T-cell (primary cell): ENCODE results near the gene SEMA4G. TPM values are rescaled to one million over a fixed set of nuclear protein-coding genes. Genes with fewer than 3 reads are reported as not detected.
A peak's percentile ranks its signal among the peaks of the same experiment; 100 is the strongest.

Experiments used
- ATAC-seq, 4 experiments: fragments of 200-7000 bp in 3 of 4; fragments of 150-1000 bp in 1 of 4; cut with Tn5 transposase; replicated peaks in 1 of 4; 1 replicate in 3 of 4; 2 replicates in 1 of 4; pipeline ENCODE4 v1.10.0; 2021; ENCODE audit warnings: moderate library complexity in 3 of 4, mild to moderate bottlenecking in 2 of 4, moderate number of reproducible peaks in 1 of 4
- CTCF ChIA-PET, 2 donors: fragments of 300-600 bp; sonication (Branson Sonifier 250); formaldehyde crosslinking; loops; one replicate each; lab custom pipeline; 2022; ENCODE audit warnings: antibody characterized with exemption in 2 of 2; lab: Charles Lee
- POLR2A ChIA-PET, 2 donors: fragments of 300-600 bp; sonication (Branson Sonifier 250); formaldehyde crosslinking; loops; one replicate each; lab custom pipeline; 2022; ENCODE audit warnings: antibody characterized with exemption in 2 of 2; lab: Charles Lee
- DNase-seq, 35 experiments: peaks; one replicate each; pipeline versions ENCODE4 v3.0.0 to v3.0.0-alpha.2; 2013 to 2023
- H3K27ac ChIP-seq: one replicate; pipeline ENCODE4 v1.5.1; 2013; ENCODE audit warnings: low read length
- H3K27me3 ChIP-seq, 2 experiments: replicated peaks in 1 of 2; 1 replicate in 1 of 2; 2 replicates in 1 of 2; pipeline versions ENCODE4 v1.6.1 to v1.7.0; 2013; ENCODE audit warnings: low read length in 1 of 2, mixed read lengths in 1 of 2; ENCODE audit not compliant: control insufficient read depth in 2 of 2, insufficient read depth in 2 of 2; ENCODE audit errors: extremely low read depth in 1 of 2
- H3K36me3 ChIP-seq, 2 donors: 1 replicate in 1 of 2; 2 replicates in 1 of 2; pipeline versions ENCODE4 v1.6.1 to v1.7.0; 2013; ENCODE audit warnings: low read length in 1 of 2; ENCODE audit not compliant: control insufficient read depth in 2 of 2, insufficient read depth in 1 of 2; ENCODE audit errors: extremely low read depth in 1 of 2
- H3K4me1 ChIP-seq, 2 experiments: 1 replicate in 1 of 2; 2 replicates in 1 of 2; pipeline versions ENCODE4 v1.6.1 to v1.7.0; 2013; ENCODE audit warnings: low read length in 2 of 2, mixed read lengths in 1 of 2; ENCODE audit not compliant: insufficient read depth in 2 of 2, control insufficient read depth in 1 of 2; ENCODE audit errors: extremely low read depth in 1 of 2
- H3K4me3 ChIP-seq, 2 donors: 1 replicate in 1 of 2; 2 replicates in 1 of 2; pipeline versions ENCODE4 v1.5.1 to v1.7.0; 2013; ENCODE audit warnings: mild to moderate bottlenecking in 2 of 2, low read length in 1 of 2, moderate library complexity in 1 of 2; ENCODE audit not compliant: control insufficient read depth in 1 of 2; ENCODE audit errors: extremely low read depth in 1 of 2
- H3K9me3 ChIP-seq: 2 replicates; pipeline ENCODE4 v1.7.0; 2013
- H3K27ac Mint-ChIP-seq, 2 donors: one replicate each; pipeline ENCODE4 v1.8.0; 2020 to 2021; ENCODE audit warnings: mild to moderate bottlenecking in 2 of 2, mixed read lengths in 2 of 2
- H3K27me3 Mint-ChIP-seq, 2 donors: one replicate each; pipeline ENCODE4 v1.8.0; 2021 to 2022; ENCODE audit warnings: mixed read lengths in 2 of 2
- H3K36me3 Mint-ChIP-seq: one replicate; pipeline ENCODE4 v1.8.0; 2021; ENCODE audit warnings: mixed read lengths
- H3K4me1 Mint-ChIP-seq, 3 donors: one replicate each; pipeline ENCODE4 v1.8.0; 2020 to 2022; ENCODE audit warnings: mixed read lengths in 3 of 3, mild to moderate bottlenecking in 1 of 3
- H3K4me3 Mint-ChIP-seq, 3 donors: one replicate each; pipeline ENCODE4 v1.8.0; 2020 to 2022; ENCODE audit warnings: mild to moderate bottlenecking in 3 of 3, mixed read lengths in 3 of 3, moderate library complexity in 3 of 3
- H3K9me3 Mint-ChIP-seq, 3 donors: one replicate each; pipeline ENCODE4 v1.8.0; 2020 to 2022; ENCODE audit warnings: mixed read lengths in 3 of 3
- WGBS: methylation state at CpG from one replicate; pipeline ENCODE4 v1.1.5; 2013; ENCODE audit warnings: missing lambda C conversion rate; ENCODE audit not compliant: insufficient coverage; 5-methylcytosine and 5-hydroxymethylcytosine counted together
- total RNA-seq, 35 experiments: library from RNA in 6 of 35; stranded (reverse) in 6 of 35; fragments of 120-200 nt in 1 of 35; gene quantifications; one replicate each; pipeline versions ENCODE4 v1.2.1 to v1.2.4 and lab custom pipeline; 2013 to 2026

SEMA4G gene
- total RNA-seq, 5 donors from 2014 or later (not counting 1 experiment from before 2014, with no cell fraction given), result 1.1 to 2.8 (median 1.4) TPM

DNA sequence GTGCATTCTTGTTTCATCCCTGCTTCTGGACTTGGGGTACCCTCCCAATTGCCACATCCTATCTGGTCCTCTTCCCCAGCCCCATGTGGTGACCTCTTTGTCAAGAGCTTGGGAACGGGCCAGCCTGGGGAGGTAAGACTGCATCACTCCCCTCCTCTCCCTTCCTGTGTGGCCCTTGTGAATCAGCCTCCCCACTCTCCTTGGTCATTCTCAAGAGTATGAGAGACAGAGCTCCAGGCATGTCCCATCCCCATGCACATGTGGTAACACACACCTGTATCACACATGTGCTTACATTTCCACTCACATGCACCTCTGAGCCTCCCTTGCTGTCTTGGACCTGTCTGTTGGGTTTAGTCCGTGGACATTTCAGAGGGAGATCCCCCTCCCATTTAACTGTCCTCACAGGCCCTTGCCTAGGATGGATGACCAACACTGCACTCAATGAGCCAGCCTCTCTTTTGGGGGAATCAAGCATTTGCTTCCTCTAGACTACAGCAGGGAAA is 15.4 kb downstream of the SEMA4G start:
- no peaks in the 10 kb centered on the region for H3K9me3 ChIP-seq
- peaks cover 7 to 38% of the 10 kb centered on the region in 2 experiments for H3K4me1 ChIP-seq
- H3K36me3 ChIP-seq, result peaks cover 16 to 35% of the 10 kb centered on the region in 2 donors
- 91% methylated on average over 1 of the region's 2 CpGs for WGBS
- no peaks in the 10 kb centered on the region for H3K27me3 Mint-ChIP-seq
- H3K4me3 ChIP-seq, result no peak overlapping the region
- no peak overlapping the region for H3K4me3 Mint-ChIP-seq
- H3K27me3 ChIP-seq, result no peaks in the 10 kb centered on the region
- POLR2A ChIA-PET, result no interaction called here
- H3K27ac Mint-ChIP-seq, result no peak overlapping the region
- H3K9me3 Mint-ChIP-seq, result no peaks in the 10 kb centered on the region
- no peak for ATAC-seq
- peaks cover 21 to 41% (median 36%) of the 10 kb centered on the region in 3 donors for H3K4me1 Mint-ChIP-seq
- CTCF ChIA-PET, result interaction anchor here in 1 of 2 donors (1.5 kb wide), 1 partner anchor 29 kb away, joined by 5 read pairs; no protein-coding TSS in a partner anchor
- H3K27ac ChIP-seq, result no peak overlapping the region
- H3K36me3 Mint-ChIP-seq, result peaks cover 41% of the 10 kb centered on the region
- no peak for DNase-seq

DNA sequence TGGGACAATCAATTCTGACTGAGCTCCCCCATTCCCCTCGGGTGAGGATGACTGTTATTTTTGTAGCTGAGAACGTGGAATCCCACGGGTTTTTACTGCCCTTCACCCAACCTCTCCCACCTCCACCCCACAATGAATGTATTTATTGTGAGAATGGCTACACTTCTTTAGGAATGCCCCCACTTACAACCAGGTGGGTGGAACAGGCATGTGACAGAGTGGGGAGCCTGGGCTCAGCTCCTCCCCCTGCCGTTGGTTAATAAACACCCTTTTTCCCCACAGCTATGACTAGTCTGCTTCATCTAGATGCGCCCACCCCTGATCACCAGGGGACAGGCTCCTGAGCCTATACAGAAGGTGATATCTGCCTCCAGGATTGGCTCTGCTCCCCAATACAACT is 16.0 kb downstream of the SEMA4G start:
- H3K36me3 Mint-ChIP-seq, result peaks cover 40% of the 10 kb centered on the region
- no peak for ATAC-seq
- WGBS, result 80% methylated on average over 2 of the region's 5 CpGs

DNA sequence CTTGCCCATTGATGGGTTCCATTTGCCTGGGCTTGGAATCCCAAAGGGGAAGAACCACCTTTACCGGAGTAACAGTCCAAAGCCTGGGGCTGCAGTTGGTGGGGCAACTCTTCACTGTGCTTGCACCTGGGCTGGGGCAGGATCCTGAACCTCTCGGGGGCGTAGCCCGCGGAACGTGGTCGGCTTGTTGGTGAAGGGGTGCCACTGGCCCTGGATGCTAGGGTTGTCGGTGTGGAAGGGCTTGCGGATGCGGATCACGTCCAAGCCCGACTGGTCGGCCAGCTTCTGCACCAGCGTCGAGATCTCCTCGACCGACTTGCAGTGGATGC is 17.3 kb downstream of the SEMA4G start:
- CTCF ChIA-PET, result interaction anchor here (1.0 to 3.3 kb wide), 3 partner anchors 11 to 45 kb away, joined by 3 to 11 read pairs (median 3); partner anchors contain the start of genes PDZD7 (in 1 of the 2) and SFXN3 (in 1 of the 2)
- whole genome bisulfite sequencing, result 37% methylated on average over 17 of the region's 17 CpGs
- Histone ChIP-seq H3K36me3 (peaks cover 12 to 37% of the 10 kb centered on the region in 2 donors), H3K9me3 (no peaks in the 10 kb centered on the region), H3K27ac (peak overlapping the region; percentile 20), H3K27me3 (no peaks in the 10 kb centered on the region), H3K4me3 (peak overlapping the region; percentile 91 to 92), H3K4me1 (peaks cover 7 to 39% of the 10 kb centered on the region in 2 experiments)
- DNase-seq, result no peak
- no peaks in the 10 kb centered on the region for H3K9me3 Mint-ChIP-seq
- no peaks in the 10 kb centered on the region for H3K27me3 Mint-ChIP-seq
- peaks cover 46% of the 10 kb centered on the region for H3K36me3 Mint-ChIP-seq
- peaks cover 38 to 50% (median 44%) of the 10 kb centered on the region in 3 donors for H3K4me1 Mint-ChIP-seq
- no peak for ATAC-seq
- peak overlapping the region; percentile 89 to 99 (median 93) for H3K4me3 Mint-ChIP-seq
- POLR2A ChIA-PET, result interaction anchor here (0.5 to 0.6 kb wide), 2 partner anchors 708 to 809 kb away, joined by 4 to 5 read pairs; partner anchors contain the start of gene FBXW4 (in 1 of the 2)
- peak overlapping the region in 1 of 2 donors; percentile 96 for H3K27ac Mint-ChIP-seq

More for the DNA sequence above, 16.0 kb downstream of the SEMA4G start:
- H3K4me1 ChIP-seq, result peaks cover 7 to 39% of the 10 kb centered on the region in 2 experiments
- peaks cover 27 to 43% (median 38%) of the 10 kb centered on the region in 3 donors for H3K4me1 Mint-ChIP-seq
- no peak overlapping the region for H3K27ac ChIP-seq
- H3K27me3 Mint-ChIP-seq, result no peaks in the 10 kb centered on the region
- no peaks in the 10 kb centered on the region for H3K27me3 ChIP-seq
- H3K27ac Mint-ChIP-seq, result no peak overlapping the region
- CTCF ChIA-PET, result interaction anchor here in 1 of 2 donors (1.5 kb wide), 1 partner anchor 29 kb away, joined by 5 read pairs; no protein-coding TSS in a partner anchor
- no peak for DNase-seq
- POLR2A ChIA-PET, result no interaction called here
- H3K4me3 Mint-ChIP-seq, result peak overlapping the region; percentile 89 to 99 (median 93)
- H3K9me3 ChIP-seq, result no peaks in the 10 kb centered on the region
- peaks cover 15 to 36% of the 10 kb centered on the region in 2 donors for H3K36me3 ChIP-seq
- no peaks in the 10 kb centered on the region for H3K9me3 Mint-ChIP-seq
- H3K4me3 ChIP-seq, result no peak overlapping the region

DNA sequence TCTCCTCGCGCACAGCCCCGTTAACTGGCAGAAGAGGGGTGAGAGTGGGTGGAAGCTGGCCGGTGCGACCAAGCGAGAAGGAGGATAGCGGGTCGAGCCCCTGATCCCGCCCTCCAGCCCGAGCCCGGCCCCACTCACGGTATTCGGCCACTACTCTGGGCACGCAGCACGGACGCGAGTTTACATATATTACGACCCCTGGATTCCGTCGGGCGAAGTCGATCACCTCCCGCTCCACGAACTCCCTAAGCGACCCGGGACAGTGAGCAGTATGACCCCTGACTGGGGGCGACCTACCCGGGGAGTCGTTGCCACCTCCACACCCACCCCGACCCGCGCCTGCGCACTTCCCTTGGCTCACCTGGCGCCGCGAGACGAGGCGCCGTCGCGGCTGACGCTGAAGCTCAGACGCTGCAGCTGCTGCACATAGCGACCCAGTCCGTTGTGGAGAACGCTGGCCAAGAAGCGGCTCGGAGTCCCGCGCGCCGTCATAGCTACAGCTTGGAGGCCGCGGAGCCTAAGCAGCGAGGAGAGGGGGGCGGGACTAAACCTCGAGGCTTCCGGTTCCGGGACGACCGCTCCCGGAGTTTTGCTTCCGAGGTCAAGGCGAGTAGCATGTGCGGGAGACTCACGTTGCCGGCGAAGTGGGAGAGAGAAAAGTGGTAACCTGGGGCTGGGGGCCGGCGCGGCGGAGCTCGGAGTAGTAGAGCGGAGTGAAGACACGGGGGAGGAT is 17.8 kb downstream of the SEMA4G start, which contains the start of the genes MRPL43 and TWNK:
TSS of gene MRPL43 (minus strand) at position 546 of the 733 bp plus-strand sequence. CDS start at position 492, 54 bp downstream.
TSS of gene TWNK (plus strand) at position 592 of the 733 bp plus-strand sequence. CDS start 668 bp downstream, outside the sequence.
- peak; percentile 94 to 97 (median 96) for ATAC-seq
- peaks cover 38 to 50% (median 44%) of the 10 kb centered on the region in 3 donors for H3K4me1 Mint-ChIP-seq
- H3K36me3 Mint-ChIP-seq, result peaks cover 44% of the 10 kb centered on the region

GRCh38 chr10:100987685-100988049 is 18.4 kb downstream of the SEMA4G start:
- H3K4me3 ChIP-seq, result peak overlapping the region; percentile 91 to 92
- WGBS, result 3% methylated on average over 15 of the region's 15 CpGs
- Mint-ChIP-seq H3K4me3 (peak overlapping the region; percentile 89 to 99 (median 93)), H3K36me3 (peaks cover 38% of the 10 kb centered on the region), H3K27me3 (no peaks in the 10 kb centered on the region), H3K27ac (peak overlapping the region; percentile 86 to 96), H3K4me1 (peaks cover 38 to 50% (median 44%) of the 10 kb centered on the region in 3 donors), H3K9me3 (no peaks in the 10 kb centered on the region)
- H3K9me3 ChIP-seq, result no peaks in the 10 kb centered on the region
- no peak overlapping the region for H3K27ac ChIP-seq
- DNase-seq (no peak), ATAC-seq (peak in 3 of 4 experiments; percentile 1 to 12 (median 1))
- H3K27me3 ChIP-seq, result no peaks in the 10 kb centered on the region
- POLR2A ChIA-PET, result no interaction called here
- peaks cover 12 to 36% of the 10 kb centered on the region in 2 donors for H3K36me3 ChIP-seq
- peaks cover 7 to 39% of the 10 kb centered on the region in 2 experiments for H3K4me1 ChIP-seq
- CTCF ChIA-PET, result interaction anchor here (0.9 to 3.3 kb wide), 3 partner anchors 9 to 44 kb away, joined by 3 to 11 read pairs (median 4); partner anchors contain the start of genes PDZD7 (in 1 of the 2) and SFXN3 (in 1 of the 2)

More for the DNA sequence above, 17.8 kb downstream of the SEMA4G start, which contains the start of the genes MRPL43 and TWNK:
- ChIA-PET CTCF (interaction anchor here (0.9 to 3.3 kb wide), 4 partner anchors 10 to 44 kb away, joined by 3 to 11 read pairs (median 4); partner anchors contain the start of genes PDZD7 (in 1 of the 2) and SFXN3 (in 1 of the 2)), POLR2A (interaction anchor here in 1 of 2 donors (0.6 kb wide), 1 partner anchor 808 kb away, joined by 4 read pairs; no protein-coding TSS in a partner anchor)
- H3K27ac ChIP-seq, result peak within 1 kb of the TSS; percentile 20
- H3K4me3 Mint-ChIP-seq, result peak within 1 kb of the TSS; percentile 89 to 99 (median 93)
- H3K27me3 Mint-ChIP-seq, result no peaks in the 10 kb centered on the region
- DNase-seq, result peak; percentile 67 to 90 (median 82)
- no peaks in the 10 kb centered on the region for H3K9me3 ChIP-seq
- peaks cover 7 to 39% of the 10 kb centered on the region in 2 experiments for H3K4me1 ChIP-seq
- H3K27me3 ChIP-seq, result no peaks in the 10 kb centered on the region
- H3K4me3 ChIP-seq, result peak within 1 kb of the TSS; percentile 91 to 92
- peaks cover 12 to 37% of the 10 kb centered on the region in 2 donors for H3K36me3 ChIP-seq
- H3K9me3 Mint-ChIP-seq, result no peaks in the 10 kb centered on the region
- H3K27ac Mint-ChIP-seq, result peak within 1 kb of the TSS; percentile 86 to 96
- WGBS, result under 1% methylated on average over 75 of the region's 75 CpGs
